PC-9 (cell line): ENCODE data around the gene ACOX1. TPM values are rescaled to one million over a fixed set of nuclear protein-coding genes. Genes with fewer than 3 reads are reported as not detected.

Source experiments
- BruUV-seq: library from RNA; stranded (reverse); fragments of 400-500 nt; replicated peaks from 2 replicates; lab custom pipeline; 2021; lab: Mats Ljungman, UMichigan
- CTCF ChIA-PET: fragments of 300-600 bp; sonication (Branson Sonifier 250); formaldehyde crosslinking; loops from one replicate; lab custom pipeline; 2022; ENCODE audit warnings: antibody characterized with exemption; lab: Charles Lee
- POLR2A ChIA-PET: fragments of 300-600 bp; sonication (Branson Sonifier 250); formaldehyde crosslinking; loops from one replicate; lab custom pipeline; 2022; ENCODE audit warnings: antibody characterized with exemption; ENCODE audit not compliant: unreplicated experiment; lab: Charles Lee
- DNase-seq, 2 experiments: peaks; one replicate each; pipeline versions ENCODE4 v3.0.0 to v3.0.0-alpha.2; 2015 to 2022; ENCODE audit warnings: mixed read lengths in 1 of 2
- H2AFZ ChIP-seq: fragments of 200-600 bp; sonication (generic); 2 replicates; pipeline ENCODE4 v1.8.1; 2017; ENCODE audit warnings: antibody characterized with exemption
- H3F3A ChIP-seq: fragments of 200-600 bp; sonication (generic); 2 replicates; pipeline ENCODE4 v1.8.1; 2017; ENCODE audit warnings: antibody characterized with exemption, mild to moderate bottlenecking, low read depth; ENCODE audit not compliant: insufficient read depth
- H3K27ac ChIP-seq: fragments of 200-600 bp; sonication (generic); 2 replicates; pipeline ENCODE4 v1.6.1; 2016; ENCODE audit warnings: mixed run types
- H3K27me3 ChIP-seq: fragments of 200-600 bp; sonication (generic); 2 replicates; pipeline ENCODE4 v1.6.1; 2016; ENCODE audit warnings: low read depth, mixed run types; ENCODE audit not compliant: insufficient read depth
- H3K36me3 ChIP-seq: fragments of 200-600 bp; sonication (generic); 2 replicates; pipeline ENCODE4 v1.6.1; 2016; ENCODE audit warnings: low read depth, mixed run types
- H3K4me1 ChIP-seq: fragments of 200-600 bp; sonication (generic); replicated peaks from 2 replicates; pipeline ENCODE4 v1.6.1; 2016; ENCODE audit warnings: mixed run types; ENCODE audit not compliant: insufficient read depth
- H3K4me2 ChIP-seq: fragments of 200-600 bp; sonication (generic); 2 replicates; pipeline ENCODE4 v1.6.1; 2017; ENCODE audit warnings: mixed run types
- H3K4me3 ChIP-seq: fragments of 200-600 bp; sonication (generic); 2 replicates; pipeline ENCODE4 v1.6.1; 2016; ENCODE audit warnings: mixed run types
- H3K79me2 ChIP-seq: fragments of 200-600 bp; sonication (generic); 2 replicates; pipeline ENCODE4 v1.6.1; 2017; ENCODE audit warnings: low read depth, mixed run types
- H3K9me2 ChIP-seq: fragments of 200-600 bp; sonication (generic); 2 replicates; pipeline ENCODE4 v1.8.1; 2017; ENCODE audit warnings: mild to moderate bottlenecking; ENCODE audit not compliant: insufficient read depth
- H3K9me3 ChIP-seq: fragments of 200-600 bp; sonication (generic); 2 replicates; pipeline ENCODE4 v1.8.1; 2016; ENCODE audit warnings: low read depth; ENCODE audit not compliant: insufficient read depth
- H4K20me1 ChIP-seq: fragments of 200-600 bp; sonication (generic); 2 replicates; pipeline ENCODE4 v1.8.1; 2017; ENCODE audit not compliant: insufficient read depth
- EZH2 ChIP-seq: fragments of 200-600 bp; sonication (generic); IDR thresholded peaks from 2 replicates; pipeline ENCODE4 v1.8.0; 2017; ENCODE audit warnings: antibody characterized with exemption, low read depth
- intact Hi-C: fragments of 100-400 bp; cut with micrococcal nuclease; formaldehyde crosslinking; loops from one replicate; pipeline ENCODE4 v1.10.0; 2022; ENCODE audit not compliant: unreplicated experiment
- total RNA-seq: library from RNA; stranded (reverse); gene quantifications from 2 replicates; pipeline ENCODE4 v1.2.3, GENCODE V29; 2021
- TF ChIP-seq, protein P1 (sequence below): fragments of 200-600 bp; sonication (generic); conservative IDR thresholded peaks from 2 replicates; pipeline ENCODE4 v1.6.1; 2017; ENCODE audit warnings: mixed run types, antibody characterized with exemption, mild to moderate bottlenecking, moderate library complexity

The ACOX1 gene
- total RNA-seq, 1 experiment from 2014 or later = 35.5 TPM

- POLR2A ChIA-PET = no interaction called here
- Histone ChIP-seq H3K27me3 (no peaks in the 10 kb centered on the region), H3K4me3 (no peak overlapping the region), H3K27ac (peak overlapping the region; percentile 87), H3K9me3 (no peaks in the 10 kb centered on the region), H3K4me2 (peak overlapping the region; percentile 80), H3F3A (peaks cover 40% of the 10 kb centered on the region), H3K9me2 (no peaks in the 10 kb centered on the region), H3K36me3 (no peaks in the 10 kb centered on the region), H3K4me1 (peaks cover 62% of the 10 kb centered on the region), H2AFZ (no peak overlapping the region), H4K20me1 (no peaks in the 10 kb centered on the region), H3K79me2 (peaks cover 40% of the 10 kb centered on the region)
- peak; percentile 61 to 80 for DNase-seq
- TF ChIP-seq, protein P1, sequence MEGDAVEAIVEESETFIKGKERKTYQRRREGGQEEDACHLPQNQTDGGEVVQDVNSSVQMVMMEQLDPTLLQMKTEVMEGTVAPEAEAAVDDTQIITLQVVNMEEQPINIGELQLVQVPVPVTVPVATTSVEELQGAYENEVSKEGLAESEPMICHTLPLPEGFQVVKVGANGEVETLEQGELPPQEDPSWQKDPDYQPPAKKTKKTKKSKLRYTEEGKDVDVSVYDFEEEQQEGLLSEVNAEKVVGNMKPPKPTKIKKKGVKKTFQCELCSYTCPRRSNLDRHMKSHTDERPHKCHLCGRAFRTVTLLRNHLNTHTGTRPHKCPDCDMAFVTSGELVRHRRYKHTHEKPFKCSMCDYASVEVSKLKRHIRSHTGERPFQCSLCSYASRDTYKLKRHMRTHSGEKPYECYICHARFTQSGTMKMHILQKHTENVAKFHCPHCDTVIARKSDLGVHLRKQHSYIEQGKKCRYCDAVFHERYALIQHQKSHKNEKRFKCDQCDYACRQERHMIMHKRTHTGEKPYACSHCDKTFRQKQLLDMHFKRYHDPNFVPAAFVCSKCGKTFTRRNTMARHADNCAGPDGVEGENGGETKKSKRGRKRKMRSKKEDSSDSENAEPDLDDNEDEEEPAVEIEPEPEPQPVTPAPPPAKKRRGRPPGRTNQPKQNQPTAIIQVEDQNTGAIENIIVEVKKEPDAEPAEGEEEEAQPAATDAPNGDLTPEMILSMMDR = no peak
- TF ChIP-seq EZH2 = no peak
- CTCF ChIA-PET = interaction anchor here (0.5 to 0.6 kb wide), 2 partner anchors 9 to 30 kb away, joined by 4 to 9 read pairs; no protein-coding TSS in a partner anchor
- intact Hi-C loops = loop anchor here (1.0 to 5.0 kb wide), 4 partner anchors 15 to 136 kb away; partner anchors contain the start of gene FBF1
- no TSS peak for BruUV-seq
These were observed 4.7 kb upstream of the ACOX1 start for GRCh38 chr17:75983501-75984181.

DNA sequence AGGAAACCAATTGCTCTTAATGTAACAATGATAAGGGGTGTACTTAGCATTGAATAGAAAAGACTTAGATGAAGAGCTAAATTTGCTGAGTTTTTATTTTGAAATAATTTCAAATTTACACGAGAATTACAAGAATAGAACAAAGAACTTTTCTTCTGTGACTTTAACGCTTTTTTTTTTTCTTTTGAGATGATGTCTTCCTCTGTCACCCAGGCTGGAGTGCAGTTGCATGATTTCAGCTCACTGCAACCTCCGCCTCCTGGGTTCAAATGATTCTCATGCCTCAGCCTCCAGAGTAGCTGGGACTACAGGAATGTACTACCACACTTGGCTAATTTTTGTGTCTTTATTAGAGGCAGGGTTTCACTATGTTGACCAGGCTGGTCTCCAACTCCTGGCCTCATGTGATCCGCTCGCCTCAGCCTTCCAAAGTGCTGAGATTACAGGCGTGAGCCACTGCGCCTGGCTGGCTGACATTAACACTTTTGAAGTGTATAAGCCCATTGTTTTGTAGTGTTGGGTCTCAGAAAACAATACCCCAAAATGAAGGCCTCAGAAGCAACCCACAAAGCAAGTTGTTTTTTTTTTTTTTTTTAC, 2.2 kb upstream of the ACOX1 start:
- ChIA-PET POLR2A (no interaction called here), CTCF (interaction anchor here (0.7 to 1.0 kb wide), 2 partner anchors 15 to 105 kb away, joined by 3 to 8 read pairs; no protein-coding TSS in a partner anchor)
- H3F3A ChIP-seq = peaks cover 46% of the 10 kb centered on the region
- DNase-seq = no peak
- peaks cover 61% of the 10 kb centered on the region for H3K79me2 ChIP-seq
- peak overlapping the region; percentile 87 for H3K27ac ChIP-seq
- H3K36me3 ChIP-seq = no peaks in the 10 kb centered on the region
- peak overlapping the region; percentile 82; the same call in 1 of the 2 replicates for H3K4me3 ChIP-seq
- peaks cover 72% of the 10 kb centered on the region for H3K4me1 ChIP-seq
- TF ChIP-seq EZH2 = no peak
- TF ChIP-seq, protein P1 = no peak
- H3K4me2 ChIP-seq = peak overlapping the region; percentile 80
- H3K27me3 ChIP-seq = no peaks in the 10 kb centered on the region
- H2AFZ ChIP-seq = no peak overlapping the region
- H3K9me2 ChIP-seq = no peaks in the 10 kb centered on the region
- H4K20me1 ChIP-seq = no peaks in the 10 kb centered on the region
- intact Hi-C loops = loop anchor here (5.0 kb wide), 1 partner anchor 134 kb away; no protein-coding TSS in a partner anchor
- no peaks in the 10 kb centered on the region for H3K9me3 ChIP-seq
- BruUV-seq = no TSS peak

- no peaks in the 10 kb centered on the region for H3K27me3 ChIP-seq
- DNase-seq = no peak
- H4K20me1 ChIP-seq = no peaks in the 10 kb centered on the region
- H3K4me2 ChIP-seq = peak overlapping the region; percentile 80
- intact Hi-C loops = loop anchor here (5.0 kb wide), 1 partner anchor 133 kb away; no protein-coding TSS in a partner anchor
- TF ChIP-seq, protein P1 = no peak
- TF ChIP-seq EZH2 = no peak
- peak overlapping the region; percentile 88 for H2AFZ ChIP-seq
- ChIA-PET POLR2A (interaction anchor here (0.6 kb wide), 1 partner anchor 1145 kb away, joined by 3 read pairs; no protein-coding TSS in a partner anchor), CTCF (interaction anchor here (0.5 to 0.7 kb wide), 3 partner anchors 119 to 719 kb away, joined by 3 read pairs; partner anchors contain the start of gene MRPS7)
- peak overlapping the region; percentile 87 for H3K27ac ChIP-seq
- no TSS peak for BruUV-seq
- peaks cover 73% of the 10 kb centered on the region for H3K4me1 ChIP-seq
- no peaks in the 10 kb centered on the region for H3K9me2 ChIP-seq
- H3K79me2 ChIP-seq = peaks cover 67% of the 10 kb centered on the region
- H3K36me3 ChIP-seq = no peaks in the 10 kb centered on the region
- peaks cover 46% of the 10 kb centered on the region for H3F3A ChIP-seq
- H3K9me3 ChIP-seq = no peaks in the 10 kb centered on the region
- peak overlapping the region; percentile 82 for H3K4me3 ChIP-seq
These were observed 1.4 kb upstream of the ACOX1 start for GRCh38 chr17:75980188-75981018.
